WTC11 (cell line): Measurements from ENCODE around the gene NCKAP5.

Source experiments
- ATF3 ChIP-seq: sonication (generic); formaldehyde crosslinking; conservative IDR thresholded peaks from 2 replicates; pipeline ENCODE4 v1.8.1; 2022; ENCODE audit warnings: mild to moderate bottlenecking, missing genetic modification reagents
- CREB1 ChIP-seq: sonication (generic); formaldehyde crosslinking; IDR thresholded peaks from 2 replicates; pipeline ENCODE4 v1.8.0; 2023; ENCODE audit warnings: mild to moderate bottlenecking, missing genetic modification reagents
- CTCF ChIP-seq: fragments of 200-600 bp; IDR thresholded peaks from 2 replicates; pipeline ENCODE4 v1.8.0; 2022; ENCODE audit warnings: antibody characterized with exemption
- E2F4 ChIP-seq: sonication (generic); formaldehyde crosslinking; IDR thresholded peaks from 2 replicates; pipeline ENCODE4 v1.8.1; 2022; ENCODE audit warnings: low read depth, mild to moderate bottlenecking, moderate library complexity, missing genetic modification reagents, borderline replicate concordance
- ELF4 ChIP-seq: sonication (generic); formaldehyde crosslinking; IDR thresholded peaks from 2 replicates; pipeline ENCODE4 v1.8.1; 2022; ENCODE audit warnings: low read depth, mild to moderate bottlenecking, moderate library complexity, missing genetic modification reagents
- HMGXB4 ChIP-seq: sonication (generic); formaldehyde crosslinking; IDR thresholded peaks from 2 replicates; pipeline ENCODE4 v1.8.1; 2023; ENCODE audit warnings: mild to moderate bottlenecking, moderate library complexity, missing genetic modification reagents
- NFATC4 ChIP-seq: fragments of 250-450 bp; sonication (Bioruptor Pico); IDR thresholded peaks from 2 replicates; pipeline ENCODE4 v1.9.0; 2021; ENCODE audit warnings: mild to moderate bottlenecking
- NR2C2 ChIP-seq: sonication (generic); formaldehyde crosslinking; IDR thresholded peaks from 2 replicates; pipeline ENCODE4 v1.8.0; 2022; ENCODE audit warnings: mild to moderate bottlenecking, missing genetic modification reagents
- USF2 ChIP-seq: sonication (generic); formaldehyde crosslinking; IDR thresholded peaks from 2 replicates; pipeline ENCODE4 v1.8.1; 2023; ENCODE audit warnings: mild to moderate bottlenecking, missing genetic modification reagents, moderate library complexity

GRCh38 chr2:132877923-132878322 is 690.3 kb downstream of the NCKAP5 start:
- TF ChIP-seq ELF4: no peak
- TF ChIP-seq CTCF: no peak
- TF ChIP-seq USF2 (CRISPR knock-in tag): no peak
- TF ChIP-seq E2F4 (CRISPR knock-in tag): no peak
- TF ChIP-seq CREB1 (CRISPR knock-in tag): no peak
- no peak for TF ChIP-seq NFATC4
- TF ChIP-seq NR2C2 (CRISPR knock-in tag): no peak
- no peak for TF ChIP-seq ATF3 (CRISPR knock-in tag)
- no peak for TF ChIP-seq HMGXB4
